NCI-H1436 (cell line): ENCODE results near the gene SOCS2.

ENCODE experiments used
- DNase-seq: peaks from one replicate; lab custom pipeline; 2025; lab: John Stamatoyannopoulos, UW

SOCS2 gene

DNA sequence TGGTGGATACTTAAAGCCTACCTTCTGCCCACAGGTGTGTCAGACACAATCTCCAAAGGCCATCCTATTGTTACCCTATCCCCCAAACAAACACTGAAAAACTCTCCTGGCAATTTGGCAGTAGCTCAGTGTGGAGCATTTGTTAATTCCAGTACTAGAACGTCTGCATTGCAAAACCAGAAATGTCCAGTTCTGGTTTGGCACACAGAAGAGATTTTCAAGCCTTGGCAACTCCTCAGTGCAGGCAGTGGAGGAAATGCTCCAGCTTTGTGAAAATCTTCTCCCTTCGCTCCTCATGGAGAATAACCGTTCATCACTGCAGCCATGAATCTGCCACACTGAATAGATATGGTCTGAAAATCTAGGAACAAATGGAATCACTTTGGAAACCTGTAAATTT, 5.3 kb upstream of the SOCS2 start:
- DNase-seq, result no peak

DNA sequence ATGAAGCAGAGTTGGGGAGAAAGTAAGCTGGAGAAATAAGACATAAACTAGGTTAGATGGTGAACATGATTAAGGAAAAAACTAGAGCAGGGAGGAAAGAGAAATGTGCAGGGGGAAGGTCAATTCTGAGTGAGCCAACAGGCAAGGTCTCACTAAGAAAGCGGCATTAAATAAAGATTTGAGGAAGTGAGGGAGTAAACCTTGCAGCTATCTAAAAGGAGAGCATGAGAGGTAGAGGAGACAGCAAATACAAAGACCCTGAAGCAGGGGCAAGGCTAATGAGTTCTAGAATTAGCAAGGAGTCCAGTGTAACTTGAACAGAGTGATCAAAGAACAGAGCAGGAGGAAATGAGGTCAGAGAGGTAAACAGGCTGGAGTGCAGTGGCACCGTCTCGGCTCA, 4.4 kb upstream of the SOCS2 start:
- DNase-seq, result no peak

DNA sequence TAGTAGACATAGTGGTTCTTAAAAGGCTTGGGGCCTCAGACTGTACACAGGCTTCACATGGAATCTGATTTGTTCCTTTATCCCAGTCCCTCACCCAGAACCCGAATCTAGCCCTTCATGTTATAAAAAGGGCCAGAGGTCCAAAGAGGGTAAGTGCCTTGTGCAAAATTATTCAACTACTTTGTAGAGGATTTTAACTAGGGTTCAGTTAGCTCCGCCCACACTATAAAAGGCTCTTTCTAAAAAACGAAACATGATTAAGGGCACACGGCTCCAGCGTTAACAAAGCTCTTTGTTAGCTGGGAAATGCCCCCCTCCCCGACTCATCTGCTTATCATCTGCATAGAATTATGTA, 3.2 kb upstream of the SOCS2 start:
- no peak for DNase-seq

GRCh38 chr12:93569656-93570551, 2.6 kb upstream of the SOCS2 start:
- peak; percentile 37 for DNase-seq

- DNase-seq, result peak; percentile 49
Measured at GRCh38 chr12:93570552-93571364, 1.7 kb upstream of the SOCS2 start.

GRCh38 chr12:93571365-93571924, 1.0 kb upstream of the SOCS2 start:
- peak; percentile 11 for DNase-seq

GRCh38 chr12:93572712-93573551, 457 bp downstream of the SOCS2 start:
- DNase-seq, result no peak

- DNase-seq, result no peak
Measured at GRCh38 chr12:93573552-93574223, 1.2 kb downstream of the SOCS2 start.

DNA sequence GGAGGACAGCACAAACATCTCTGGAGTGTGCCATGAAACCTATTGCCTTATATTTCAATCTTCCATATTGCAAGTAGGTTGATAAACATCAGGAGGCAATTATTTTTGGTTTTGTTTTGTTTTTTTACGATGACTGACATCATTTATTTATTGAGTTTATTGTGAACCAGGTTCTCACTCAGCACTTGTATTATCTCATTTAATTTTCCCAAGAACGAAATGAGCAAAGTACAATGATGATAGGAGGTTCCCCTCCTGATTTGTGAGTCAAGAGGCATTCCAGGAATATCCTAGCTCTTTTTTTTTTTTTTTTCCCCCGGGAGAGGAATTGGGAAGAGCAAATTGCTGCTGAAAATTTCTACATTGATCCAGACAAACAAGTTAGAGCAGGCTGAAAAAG, 4.7 kb downstream of the SOCS2 start:
- DNase-seq, result no peak

DNA sequence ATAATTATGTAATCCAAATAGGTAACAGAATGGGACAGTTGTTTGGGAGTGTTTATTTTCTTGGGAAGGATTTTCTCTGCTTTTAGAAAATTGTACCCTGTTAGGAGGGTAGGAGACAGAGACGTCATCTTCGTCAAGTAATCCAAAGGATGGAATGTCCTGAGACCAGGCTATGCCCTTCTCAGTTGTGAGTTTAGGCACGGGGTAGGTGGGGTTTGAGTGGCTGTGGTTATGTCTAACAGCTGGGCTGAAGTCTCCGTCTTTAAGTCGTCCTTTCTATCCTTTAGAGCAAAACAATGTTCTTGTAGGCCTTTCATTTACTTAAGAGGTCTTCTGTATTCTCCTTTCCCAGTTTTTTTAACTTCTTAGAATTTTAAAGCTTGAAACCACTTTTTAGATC, 5.7 kb downstream of the SOCS2 start:
- DNase-seq, result no peak

DNA sequence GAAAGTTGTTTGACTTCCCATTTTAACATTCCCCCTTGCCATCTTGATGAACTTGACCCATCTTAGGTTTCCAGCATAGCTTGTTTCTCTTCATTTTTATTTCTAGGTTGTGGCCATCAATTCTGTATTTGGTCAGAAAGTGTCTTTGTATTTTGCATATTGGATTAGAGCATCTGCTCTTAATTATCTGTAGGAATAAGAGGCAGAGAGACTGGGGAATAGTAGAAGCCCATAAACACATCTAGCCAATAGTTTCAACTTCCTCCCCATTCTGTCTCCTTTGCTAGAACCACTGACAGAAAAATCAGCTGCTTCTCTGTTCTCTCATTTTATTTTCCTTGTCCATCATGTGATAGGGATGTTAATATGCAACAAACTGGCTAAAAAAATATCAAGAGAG, 8.2 kb downstream of the SOCS2 start:
- DNase-seq, result no peak

- DNase-seq, result no peak
Measured at GRCh38 chr12:93581370-93581769, 8.9 kb downstream of the SOCS2 start.

DNA sequence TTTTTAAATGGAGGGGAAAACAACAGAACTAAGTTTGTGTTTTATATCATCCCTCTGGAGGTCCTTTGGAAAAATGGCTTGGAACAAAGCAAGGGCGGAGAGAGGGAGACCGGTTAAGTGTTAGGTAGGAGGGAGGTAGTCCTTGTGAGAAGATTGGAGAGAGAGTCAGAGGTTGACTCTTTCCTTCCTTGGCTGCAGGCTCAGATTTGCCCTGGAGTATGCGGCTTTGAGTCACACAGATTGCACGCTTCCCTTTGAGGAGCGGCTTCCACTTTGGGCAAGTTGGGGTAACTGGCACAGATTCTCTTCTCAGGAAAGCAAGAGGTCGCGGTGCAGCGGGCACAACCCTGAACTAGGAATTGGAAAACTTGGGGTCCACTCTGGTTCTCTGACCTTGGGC, 9.9 kb downstream of the SOCS2 start:
- DNase-seq, result no peak

DNA sequence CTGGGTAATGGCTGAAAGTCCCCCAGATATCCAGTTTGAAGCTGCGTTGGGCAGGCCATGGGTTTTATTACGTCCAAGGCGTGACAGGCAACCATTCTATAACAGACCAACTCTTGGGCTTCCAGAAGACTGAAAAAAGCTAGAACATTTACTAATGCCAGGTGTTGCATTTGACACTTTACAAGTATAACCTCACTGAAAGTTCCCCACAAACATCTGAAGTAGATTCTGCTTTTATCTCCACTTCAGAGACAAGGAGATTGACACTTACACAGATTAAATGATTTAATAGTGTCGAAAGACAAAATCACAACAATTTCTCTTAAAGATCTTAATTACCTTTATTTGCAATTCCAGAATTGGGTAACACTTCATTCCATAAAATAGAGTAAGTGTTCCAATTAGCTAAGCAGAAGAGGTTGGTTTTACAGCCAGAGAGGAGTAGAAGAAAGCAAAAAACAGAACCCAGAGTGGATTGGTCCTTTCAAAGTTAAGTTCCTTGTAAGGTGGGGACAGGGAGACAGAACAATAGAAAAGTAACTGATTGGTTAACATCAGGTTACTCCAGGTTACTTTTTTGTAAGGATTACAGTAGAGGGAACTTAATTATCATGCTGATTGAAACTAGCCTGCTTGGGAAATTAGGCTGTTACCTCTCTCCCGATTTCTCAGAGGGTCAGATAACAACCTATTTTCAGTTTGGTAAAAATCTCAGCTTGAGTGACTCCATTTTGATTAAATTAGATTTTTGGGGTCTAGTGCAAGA, 11.3 kb downstream of the SOCS2 start:
- no peak for DNase-seq

DNA sequence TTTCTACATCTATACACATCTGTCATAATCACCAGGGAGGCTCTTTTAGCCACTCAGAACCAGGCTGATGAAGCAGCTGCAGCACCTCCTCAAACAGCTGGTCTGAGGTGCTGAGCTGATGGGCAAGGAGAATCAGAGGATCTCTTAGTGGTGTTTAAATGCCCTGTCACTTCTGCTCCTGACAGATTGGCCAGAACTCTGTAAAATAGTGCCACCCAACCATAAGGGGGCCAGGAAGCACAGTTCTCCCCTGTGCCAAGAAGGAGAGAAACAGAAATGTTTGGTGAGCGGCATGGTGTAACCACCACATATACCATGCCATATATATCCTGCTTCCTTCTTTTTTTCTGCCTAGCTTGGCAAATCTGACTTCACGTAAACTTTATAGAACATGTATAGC, 12.8 kb downstream of the SOCS2 start:
- DNase-seq, result no peak

- no peak for DNase-seq
Measured at GRCh38 chr12:93587611-93588010, 15.1 kb downstream of the SOCS2 start.

DNA sequence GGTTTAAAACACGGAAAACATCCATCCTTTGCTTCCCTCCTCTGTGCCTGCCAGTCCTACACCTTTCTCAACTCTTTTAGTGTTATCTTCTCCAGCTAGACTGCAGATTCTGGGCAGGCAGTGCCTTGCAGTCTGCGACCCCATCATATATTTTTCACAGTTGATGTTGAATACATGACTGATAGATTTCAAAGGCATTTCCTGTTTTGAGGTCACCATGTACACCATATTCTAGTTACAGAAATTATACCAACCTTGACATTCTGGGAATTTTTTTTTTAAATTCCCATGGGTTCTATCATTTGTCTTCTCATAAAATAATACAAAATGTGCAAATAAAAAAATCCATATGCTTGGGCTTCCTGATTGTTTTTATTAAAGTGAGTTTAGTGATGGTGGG, 16.6 kb downstream of the SOCS2 start:
- DNase-seq, result no peak

GRCh38 chr12:93591137-93591868, 18.8 kb downstream of the SOCS2 start:
- peak; percentile 1 for DNase-seq

GRCh38 chr12:93592641-93593406, 20.3 kb downstream of the SOCS2 start:
- no peak for DNase-seq
